ENCODE results near the gene GNB5. TPM values are rescaled to one million over a fixed set of nuclear protein-coding genes. Genes with fewer than 3 reads are reported as not detected.

Gene GNB5
- total and polyA plus RNA-seq, 2 of the 13 experiments (the other 11 are each of a cell fraction or from before 2014, with no cell fraction given): 13.7 to 14.4 TPM

DNA sequence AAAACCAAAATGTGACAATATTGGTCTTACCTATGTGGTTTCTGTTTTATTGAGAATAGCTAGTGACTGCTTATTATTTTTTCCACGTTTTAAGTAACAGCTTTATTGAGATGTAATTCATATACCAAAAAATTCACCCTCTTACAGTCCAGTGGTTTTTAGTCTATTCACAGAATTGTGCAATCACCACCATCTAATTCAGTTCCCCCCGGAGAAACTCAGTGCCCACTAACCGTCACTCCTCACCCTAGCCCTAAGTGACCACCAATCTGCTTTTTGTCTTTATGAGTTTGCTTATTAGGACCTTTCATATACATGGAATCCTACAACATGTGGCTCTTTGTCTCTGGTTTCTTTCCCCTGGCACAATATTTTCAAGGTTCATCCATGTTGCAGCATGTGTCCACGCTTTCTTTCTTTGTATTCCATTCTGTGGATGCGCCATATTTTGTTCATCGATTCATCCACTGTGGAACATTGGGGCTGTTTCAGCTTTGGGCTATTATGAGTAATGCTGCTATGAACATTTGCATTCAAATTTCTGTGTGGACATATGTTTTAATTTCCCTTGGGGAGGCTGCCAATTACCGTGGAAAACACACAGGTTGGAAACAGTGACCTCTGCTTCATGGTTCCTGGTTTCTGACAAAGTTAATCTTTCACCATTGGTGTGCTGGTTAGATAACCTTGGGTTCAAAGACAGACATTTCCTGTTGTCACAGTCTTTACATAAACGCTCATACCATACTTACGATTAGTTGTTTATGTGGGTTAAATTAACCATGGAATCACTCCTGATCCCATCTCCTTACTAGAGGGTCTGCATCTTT is 75.4 kb downstream of the GNB5 start (continued):
- TF ChIP-seq NR2F2 (IDR thresholded peaks at IDR 0.05; ENCODE audit: borderline replicate concordance, low read depth) (peak; percentile 72; the same call in 1 of the 2 replicates), SMAD1 (CRISPR knock-in tag; IDR thresholded peaks at IDR 0.05; ENCODE audit: borderline replicate concordance, low read depth) (no peak), ZNF318 (CRISPR knock-in tag; IDR thresholded peaks at IDR 0.05) (no peak), ZNF407 (CRISPR knock-in tag; IDR thresholded peaks at IDR 0.05; ENCODE audit: not compliant biosample characterization) (no peak), TARDBP (CRISPR knock-in tag; IDR thresholded peaks at IDR 0.05) (peak; percentile 53; the same call in 1 of the 2 replicates), ZC3H13 (CRISPR knock-in tag; IDR thresholded peaks at IDR 0.05) (no peak), ATF4 (CRISPR knock-in tag; IDR thresholded peaks at IDR 0.05) (no peak)

All from HepG2 (cell line).